Brain pericyte (primary cell): ENCODE measurements around the gene AK4.

ENCODE experiments used
- DNase-seq: peaks from one replicate; pipeline ENCODE4 v3.0.0-alpha.2; 2012; ENCODE audit warnings: low read depth, low spot score

The AK4 gene

DNA sequence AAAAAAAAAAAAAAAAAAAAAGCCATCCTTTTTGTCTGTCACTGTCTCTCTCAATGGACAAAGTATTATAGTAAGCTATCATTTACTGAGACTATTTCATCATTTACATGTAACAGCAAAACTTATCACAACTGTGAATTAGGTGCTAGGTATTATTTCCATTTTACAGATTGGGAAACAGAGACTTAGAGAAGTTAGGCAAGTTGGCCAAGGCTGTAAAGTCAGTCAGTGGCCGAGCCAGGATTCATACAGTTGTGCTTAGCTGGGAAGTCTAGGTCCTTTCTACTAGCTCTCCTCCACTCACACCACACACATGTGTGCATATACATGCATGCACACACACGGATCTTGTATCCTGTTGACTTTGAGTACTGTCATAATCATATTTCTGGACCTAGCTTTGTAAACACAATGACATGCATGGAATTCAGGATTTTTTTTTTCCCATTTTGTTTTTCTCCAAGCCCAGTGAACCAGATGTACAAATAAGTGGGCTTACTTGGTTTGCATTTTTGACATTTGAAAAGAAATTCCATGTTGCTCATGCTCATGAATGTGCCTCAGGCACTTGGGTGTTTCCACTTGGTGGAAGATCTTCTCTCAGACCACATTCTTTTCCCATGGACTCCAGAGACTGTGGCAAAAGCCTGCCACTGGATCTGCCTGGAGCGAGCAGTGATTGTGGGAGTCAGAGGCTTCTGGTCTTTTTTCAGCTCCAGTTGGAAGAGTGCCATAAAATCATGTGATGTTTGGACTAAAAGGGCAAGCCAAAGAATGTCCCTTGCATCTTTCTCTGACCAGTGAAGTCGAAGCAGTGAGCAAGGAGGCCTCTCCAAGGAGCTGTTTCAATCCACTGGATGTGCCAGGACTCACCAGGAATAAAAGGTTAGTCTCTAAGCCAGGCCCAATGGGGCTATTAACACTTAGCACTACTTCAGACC lies 99.7 kb downstream of the AK4 start:
- DNase-seq: no peak

DNA sequence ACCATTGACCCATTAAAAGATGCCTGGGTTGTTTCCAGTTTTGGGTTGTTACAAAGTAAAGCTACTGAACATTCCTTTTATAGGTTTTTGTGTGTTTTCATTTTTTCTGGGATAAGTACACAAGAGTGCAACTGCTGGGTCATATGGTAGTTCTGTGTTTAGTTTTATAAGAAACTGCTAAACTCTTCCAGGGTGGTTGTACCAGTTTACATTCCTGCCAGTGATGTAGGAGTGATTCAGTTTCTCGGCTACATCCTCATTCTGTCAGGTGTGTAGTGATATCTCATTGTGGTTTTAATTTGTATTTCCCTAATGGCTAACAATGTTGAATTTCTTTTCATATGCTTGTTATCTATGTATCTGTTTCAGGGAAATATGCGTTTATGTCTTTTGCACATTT lies 102.8 kb downstream of the AK4 start:
- DNase-seq: no peak

DNA sequence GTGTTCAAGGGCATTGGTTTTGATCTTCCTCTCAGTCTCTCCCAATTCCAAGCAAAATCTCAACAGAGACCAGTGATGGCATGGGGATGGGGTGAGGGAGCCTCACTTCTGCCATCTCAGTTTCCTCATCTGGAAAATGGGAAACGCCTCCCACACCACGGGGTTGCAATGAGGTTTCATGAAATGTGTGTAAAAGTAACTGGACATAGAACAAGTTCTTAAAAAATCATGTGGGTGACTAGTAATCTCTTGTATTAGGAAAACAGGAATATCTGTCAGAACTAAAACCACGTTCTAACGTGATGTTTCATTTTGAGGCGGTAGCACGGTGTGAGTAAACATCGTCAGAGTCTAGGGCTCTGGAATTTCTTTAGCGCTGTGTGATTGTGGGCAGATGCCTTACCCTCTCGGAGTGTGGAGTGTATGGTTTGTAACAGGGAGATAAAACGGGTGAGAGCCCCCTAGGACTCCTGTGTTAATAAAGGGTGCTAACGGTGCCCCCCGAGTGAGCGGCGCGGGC lies 105.9 kb downstream of the AK4 start:
- no peak for DNase-seq

DNA sequence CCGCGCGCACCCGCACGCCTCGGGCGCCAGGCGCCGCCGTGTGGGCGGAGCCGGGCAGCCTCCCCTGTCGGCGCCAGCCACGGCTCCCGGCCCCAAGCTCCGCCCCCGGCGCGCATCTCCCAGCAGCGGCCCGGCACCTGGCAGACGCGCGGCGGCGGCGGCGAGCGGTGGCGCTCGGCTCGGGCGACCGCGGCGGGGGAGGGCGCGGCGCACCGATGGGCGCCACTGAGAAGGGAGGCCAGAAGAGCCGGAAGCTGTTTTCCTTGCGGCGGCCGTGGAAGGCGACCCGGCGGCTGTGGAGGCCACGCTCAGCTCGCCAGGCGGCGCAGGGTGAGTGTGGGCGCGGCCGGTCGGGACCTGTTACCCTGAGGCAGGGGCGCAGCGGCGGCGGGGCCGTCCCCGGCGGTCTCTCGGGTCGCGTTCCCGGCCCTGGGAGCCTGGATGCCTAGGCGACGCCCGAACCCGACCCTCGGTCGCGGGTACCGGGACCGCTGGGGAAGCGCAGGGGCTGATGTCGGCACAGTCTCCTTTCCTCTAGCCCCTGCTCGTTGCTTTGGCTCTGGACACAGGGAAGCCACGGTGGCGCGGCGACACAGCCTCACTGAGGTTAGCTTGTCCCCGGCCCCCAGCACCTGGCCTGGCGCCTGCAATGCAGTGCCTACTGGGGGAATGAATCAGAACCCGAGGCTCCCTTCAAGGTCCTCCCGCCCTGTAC lies 106.5 kb downstream of the AK4 start:
- DNase-seq: no peak

DNA sequence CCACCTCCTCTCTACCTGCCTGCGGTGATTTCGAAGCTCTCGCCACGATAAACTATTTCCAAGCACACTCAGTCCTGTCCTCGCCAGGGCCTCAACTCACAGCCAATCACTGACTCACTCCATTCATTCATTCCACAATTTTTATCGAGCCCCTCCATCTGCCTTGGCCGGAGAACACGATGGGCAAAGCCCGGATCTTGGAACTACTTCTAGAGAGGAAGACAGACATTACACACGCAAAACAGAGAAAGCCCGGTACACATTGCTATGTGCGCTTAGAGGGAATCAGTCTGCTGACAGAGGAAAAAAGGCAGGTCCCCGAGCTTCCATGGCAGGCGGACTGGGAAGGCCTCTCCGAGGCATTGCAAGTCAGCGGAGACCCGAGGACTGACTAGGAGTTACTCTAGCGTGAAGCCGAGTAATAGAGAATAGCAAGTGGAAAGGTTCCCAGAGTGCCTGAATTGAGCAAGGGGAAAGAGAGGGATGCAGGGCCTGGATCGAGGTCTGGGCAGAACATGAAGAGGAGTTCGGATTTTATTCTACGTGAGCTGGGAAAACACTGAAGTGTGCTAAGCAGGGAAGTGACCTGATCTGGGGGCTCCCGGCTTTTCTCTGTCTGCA lies 107.1 kb downstream of the AK4 start:
- DNase-seq: no peak

DNA sequence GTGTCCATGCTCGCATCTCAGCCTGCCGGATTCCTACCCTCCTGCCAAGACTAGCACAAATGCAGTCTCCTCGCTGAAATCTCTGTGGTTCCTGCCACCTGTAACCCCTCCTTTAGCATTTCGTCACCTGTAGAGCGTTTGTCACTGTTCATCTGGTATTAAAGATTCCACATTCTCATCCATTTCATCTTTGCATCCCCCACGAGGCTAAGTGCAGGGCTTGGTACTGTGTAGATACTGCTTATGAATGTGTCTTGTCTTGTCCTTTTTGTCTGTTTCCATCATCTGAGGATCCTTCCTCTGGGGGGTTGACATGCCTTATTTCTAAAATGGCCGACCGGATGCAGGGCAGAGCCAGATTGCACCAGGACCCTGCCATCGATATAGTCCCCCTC lies 107.7 kb downstream of the AK4 start:
- DNase-seq: no peak

DNA sequence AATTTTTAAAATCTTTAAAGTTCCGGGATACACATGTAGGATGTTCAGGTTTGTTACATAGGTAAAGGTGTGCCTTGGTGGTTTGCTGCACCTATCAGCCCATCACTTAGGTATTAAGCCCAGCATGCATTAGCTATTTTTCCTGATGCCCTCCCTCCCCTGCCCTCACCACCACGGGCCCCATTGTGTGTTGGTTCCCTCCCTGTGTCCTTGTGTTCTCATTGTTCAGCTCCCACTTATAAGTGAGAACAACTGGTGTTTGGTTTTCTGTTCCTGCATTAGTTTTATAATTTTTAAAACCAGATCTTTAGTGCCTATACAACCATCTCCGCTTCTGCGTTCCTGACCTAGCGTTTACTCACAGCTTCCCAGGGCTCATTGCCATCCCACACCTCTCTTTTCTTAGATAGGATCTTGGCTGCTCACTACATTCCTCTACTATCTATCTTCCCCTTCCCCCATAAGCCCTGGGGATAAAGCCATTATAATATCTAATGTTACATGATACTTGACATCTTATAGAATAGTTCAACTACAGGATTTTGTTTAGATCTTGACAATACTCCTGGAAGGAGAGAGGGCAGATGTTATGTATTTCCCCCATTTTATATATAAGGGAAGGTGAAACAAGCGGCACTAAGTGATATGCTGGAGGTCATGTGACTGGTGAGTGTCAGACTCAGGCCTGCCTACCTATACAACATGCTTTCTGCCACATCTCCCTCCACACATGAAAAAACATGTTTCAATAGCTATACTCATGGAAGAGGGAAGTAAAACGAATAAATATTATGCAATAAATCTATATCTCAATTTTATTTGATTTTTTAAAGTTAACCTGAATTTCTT lies 109.1 kb downstream of the AK4 start:
- DNase-seq: no peak

DNA sequence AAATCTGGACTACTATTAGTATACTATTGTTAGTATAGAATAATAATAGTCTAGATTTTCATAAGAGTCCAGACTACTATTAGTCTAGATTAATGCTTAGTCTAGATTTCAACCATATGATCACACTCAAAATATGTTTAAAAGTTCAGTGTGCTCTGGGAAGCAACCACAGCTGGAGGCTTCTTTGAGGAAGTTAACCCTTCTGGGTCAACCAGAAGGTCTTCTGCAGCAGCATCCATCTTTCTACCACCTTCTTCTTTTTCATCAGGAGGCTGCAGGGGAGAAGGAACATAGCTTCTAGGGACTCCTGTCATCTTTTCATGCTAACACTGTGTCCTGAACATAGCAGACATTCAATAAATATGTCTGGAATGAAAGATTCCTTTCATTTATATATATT lies 110.1 kb downstream of the AK4 start:
- DNase-seq: no peak

DNA sequence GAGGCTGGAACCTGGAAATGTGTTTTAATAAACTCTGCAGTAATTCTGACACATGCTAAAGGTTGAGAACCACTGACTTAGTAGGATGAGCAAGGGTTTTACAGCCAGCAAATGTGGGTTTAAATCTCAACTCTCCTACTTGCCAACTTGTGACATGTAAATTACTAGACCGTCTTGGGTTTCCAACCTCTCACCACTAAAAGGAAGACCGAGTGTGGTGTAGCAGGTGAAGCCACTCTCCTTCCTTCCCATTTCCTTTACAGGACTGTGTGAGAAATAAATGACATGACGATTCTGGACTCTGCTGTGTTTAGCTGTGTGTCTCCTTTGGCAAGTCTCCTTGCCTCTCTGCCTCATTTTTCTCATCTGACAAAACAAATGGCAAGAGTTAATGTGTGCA lies 111.8 kb downstream of the AK4 start:
- no peak for DNase-seq

DNA sequence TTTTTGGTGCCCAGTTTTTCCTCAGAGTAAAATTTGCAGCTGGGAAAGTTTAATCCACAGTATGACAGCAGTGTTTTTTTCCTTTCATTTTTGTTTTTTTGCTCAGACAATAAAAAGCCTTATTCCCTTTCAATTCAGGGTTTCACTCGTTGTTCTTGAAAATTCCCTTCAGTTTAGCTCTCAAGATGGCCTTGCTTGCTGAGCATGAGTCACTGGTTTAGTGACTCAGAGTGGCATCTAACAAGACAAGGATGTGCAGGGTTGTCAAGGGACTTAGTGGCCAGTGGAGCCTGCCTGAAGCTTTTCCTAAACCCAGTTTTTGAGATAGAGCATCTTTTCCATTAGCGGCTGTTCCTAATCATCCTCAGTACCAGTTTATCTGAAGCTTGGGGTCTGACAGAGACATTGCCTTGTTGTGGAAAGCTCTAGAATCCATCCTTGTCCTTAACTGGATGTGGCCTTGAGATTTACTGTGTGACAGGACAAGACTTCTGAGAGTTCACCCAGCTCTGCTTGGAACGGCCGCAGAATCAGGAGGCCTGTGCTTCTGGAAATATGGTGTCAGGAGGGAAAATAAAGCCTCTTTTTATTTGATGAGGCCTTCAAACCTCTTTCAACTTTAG lies 113.0 kb downstream of the AK4 start:
- no peak for DNase-seq

DNA sequence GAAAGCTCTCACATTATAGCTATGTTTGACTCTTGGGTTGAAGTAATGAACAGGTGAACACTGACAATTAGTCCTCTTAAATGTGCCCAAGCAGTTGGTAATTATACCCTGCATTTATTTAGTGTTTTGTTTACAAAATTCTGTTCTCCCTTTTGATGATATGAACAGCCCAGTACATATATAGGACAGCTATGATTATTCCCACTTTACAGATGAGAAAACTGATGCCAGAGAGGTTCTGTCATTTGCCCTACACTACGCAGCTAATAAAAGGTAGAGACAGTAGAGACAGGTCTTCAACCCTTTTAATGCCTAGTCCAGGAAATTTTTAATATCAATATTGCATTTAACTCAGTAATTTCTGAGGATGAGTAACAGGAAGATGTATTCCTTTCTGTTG lies 115.3 kb downstream of the AK4 start:
- no peak for DNase-seq

DNA sequence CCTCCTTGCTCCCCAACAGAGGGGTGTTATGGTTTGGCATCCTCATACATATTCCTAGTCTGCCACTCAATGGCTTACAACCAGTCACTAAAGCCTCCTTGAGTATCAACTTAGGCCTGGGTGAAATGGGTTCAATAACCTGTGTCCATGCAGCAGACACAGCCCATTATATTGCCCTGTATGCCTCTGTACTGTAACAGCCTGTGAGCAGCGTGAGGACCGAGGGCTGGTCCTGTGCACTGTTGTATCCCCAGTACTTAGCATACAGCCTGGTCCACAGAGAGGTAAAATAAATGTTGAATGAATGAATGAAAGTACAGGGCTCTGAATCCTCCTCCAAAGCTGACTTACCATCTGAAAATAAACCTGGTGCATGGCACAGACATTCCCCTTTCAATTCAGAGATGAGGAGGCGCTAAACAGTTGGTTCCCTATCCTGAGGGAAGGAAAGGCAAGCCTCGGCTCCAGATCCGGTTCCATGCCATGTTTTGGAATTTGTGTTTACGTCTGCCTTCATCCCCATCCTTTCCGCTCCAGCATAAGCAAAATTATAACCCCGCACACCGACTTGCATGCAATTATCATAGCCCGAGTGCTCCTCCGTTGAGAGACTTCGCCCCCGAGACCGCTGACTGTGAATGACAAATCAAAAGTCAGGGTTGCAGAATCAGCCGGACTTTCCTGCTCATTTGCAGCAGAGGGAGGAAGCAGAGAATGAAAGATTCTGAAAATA lies 116.4 kb downstream of the AK4 start:
- peak; percentile 37 for DNase-seq

DNA sequence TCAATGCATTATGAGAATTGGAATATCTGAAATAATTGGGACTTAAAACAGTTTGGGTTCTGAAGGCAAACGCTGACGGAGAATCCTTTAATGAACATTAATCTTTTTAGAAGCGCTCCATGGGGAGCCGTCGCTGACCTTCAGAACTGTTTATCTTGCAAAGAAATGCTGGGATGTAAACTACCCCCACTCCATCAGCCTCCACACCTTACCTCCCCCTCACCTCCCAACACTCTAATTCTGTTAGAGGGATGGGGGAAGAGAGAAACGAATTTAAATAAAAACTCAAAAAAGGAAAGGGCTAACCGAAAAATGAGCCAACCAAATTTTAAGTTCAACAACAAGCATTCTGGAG lies 117.3 kb downstream of the AK4 start:
- no peak for DNase-seq

DNA sequence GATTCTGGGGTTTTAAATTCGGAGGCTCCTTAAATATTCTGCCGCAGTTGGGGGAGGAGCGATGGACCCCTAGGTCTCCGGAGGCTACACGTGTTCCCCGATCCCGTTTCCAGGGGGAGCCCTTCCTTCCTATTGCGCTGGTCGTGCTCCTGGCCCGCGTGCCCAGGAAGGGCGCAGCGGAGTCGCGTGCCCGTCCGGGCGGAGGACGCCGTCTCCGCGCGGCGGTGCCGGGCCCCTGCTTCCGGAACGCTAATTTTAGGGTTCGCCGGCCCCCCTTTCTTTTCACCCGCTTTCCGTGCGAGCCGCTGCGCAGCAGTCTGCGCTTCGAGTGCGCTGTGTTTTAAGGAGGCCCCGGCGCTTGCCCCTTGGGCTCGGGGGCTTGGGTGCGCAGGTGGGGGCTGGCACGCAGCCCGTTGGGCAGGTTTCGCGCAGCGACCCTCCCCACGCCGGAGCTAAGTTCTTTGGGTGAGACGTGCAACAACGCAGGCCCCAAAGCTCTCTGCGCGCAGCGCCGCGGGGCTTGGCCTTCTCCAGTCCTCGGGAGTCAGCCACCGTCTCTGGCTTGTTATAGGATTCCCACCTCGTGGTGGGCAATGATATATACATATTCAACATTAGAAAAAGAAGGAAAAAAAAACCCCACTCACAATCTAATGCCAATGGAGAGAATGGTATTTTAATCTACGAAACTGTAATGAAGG lies 117.8 kb downstream of the AK4 start:
- DNase-seq: no peak

DNA sequence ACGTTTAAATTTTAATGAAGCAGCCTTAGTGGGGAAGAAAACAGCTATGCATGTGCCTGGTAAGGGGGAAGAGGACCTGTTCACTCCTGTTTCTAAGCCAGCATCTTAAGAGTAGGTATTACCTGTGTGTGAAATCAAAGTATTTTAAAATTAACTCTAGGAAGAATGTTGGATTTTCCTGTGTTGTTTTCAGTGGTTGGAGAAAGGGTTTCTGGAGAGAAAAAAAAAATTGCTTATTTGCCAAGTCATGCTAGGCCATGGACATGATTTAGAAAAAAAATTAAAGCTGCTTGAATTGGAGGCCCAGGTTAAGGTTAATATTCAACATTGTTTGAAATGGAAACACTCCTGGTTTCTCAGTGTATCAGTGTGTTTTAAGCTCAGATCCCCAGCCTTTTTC lies 118.5 kb downstream of the AK4 start:
- DNase-seq: no peak

DNA sequence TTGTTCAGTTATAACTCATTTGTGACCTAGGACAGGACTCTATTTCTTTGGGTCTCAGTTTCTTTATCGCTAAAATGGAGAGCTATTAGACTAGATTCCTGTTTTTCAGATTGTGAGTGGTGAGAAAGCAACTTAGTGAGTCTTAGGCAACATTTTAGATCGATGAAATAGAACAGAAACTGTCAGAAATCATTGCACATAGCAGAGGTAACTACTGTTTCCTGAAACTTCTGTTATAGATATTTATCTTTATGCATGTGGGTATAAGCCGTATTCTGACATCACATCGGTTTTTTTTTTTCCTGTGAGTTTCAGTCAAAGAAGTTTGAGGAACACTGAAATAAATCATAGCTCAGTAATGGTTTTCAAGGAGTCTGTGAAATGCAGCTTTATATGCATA lies 119.3 kb downstream of the AK4 start:
- DNase-seq: no peak

DNA sequence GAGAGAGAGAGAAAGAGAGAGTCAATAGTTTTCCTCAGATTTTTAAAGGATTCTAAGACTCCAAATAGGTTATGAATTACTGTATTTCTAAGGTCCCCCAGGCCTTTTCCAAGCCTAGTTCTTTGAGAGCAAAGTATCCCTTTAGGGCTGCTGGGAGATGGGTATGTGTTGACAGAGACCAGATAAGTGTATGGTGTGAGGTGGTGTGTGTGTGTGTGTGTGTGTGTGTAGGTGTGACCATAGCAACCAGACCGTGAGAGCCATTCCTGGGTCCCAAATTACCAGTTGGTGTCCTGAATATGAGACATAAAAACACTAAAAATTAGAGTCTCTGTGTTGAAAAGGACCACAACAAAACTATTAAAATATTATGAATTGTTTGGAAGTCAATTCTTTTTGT lies 119.7 kb downstream of the AK4 start:
- no peak for DNase-seq

DNA sequence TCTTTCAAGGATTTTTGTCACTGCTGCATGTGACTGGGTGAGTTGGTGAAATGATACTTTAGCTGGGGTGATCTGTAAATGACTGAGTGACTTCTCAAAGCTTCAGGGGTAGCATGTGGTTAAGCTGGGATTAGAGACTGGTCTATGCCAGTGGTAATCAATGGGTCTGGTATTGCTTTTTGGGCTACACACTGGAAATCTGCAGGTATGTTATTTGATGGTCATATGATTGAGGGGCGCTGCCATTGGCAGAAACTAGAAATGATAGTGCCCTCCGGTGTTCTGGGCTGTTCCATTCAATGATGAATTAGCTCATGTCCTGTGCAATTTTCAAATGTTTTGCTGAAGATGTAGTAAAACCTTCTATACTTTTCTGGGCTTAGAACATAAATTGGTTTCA lies 121.6 kb downstream of the AK4 start:
- no peak for DNase-seq

DNA sequence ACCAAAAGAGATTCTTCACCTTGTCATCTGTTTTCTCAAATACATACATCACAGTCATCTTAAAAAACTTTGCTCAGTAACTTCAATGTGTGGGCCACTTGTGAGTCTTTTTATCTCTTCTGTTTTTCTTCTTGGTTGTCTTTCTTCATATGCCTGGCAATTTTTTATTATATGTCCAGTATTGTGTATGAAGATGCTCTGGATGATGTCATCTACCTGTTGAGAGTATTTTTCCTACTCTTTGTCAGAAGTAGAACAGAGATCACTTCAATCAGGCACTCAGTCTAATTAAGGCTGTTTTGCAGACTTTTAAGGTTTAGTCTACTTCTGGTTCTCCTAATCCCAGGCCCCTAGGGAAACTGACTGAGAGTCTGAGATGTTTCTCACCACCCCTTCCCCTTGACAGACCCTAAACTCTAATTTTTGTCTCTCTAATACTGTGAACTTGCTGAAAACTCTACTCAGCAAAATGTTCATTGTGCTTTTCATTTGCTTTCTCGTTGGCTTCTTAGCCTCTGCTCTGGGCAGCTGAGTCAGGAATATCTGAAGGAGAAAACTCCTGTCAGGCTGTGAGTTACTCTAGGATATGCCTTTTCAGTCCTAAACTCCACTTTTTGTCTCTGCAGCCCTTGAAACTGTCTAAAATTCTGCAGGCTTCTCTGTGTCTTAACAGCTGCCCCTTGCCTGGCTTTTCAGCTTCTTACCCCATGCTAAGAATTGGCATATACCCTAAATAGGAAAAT lies 128.4 kb downstream of the AK4 start:
- no peak for DNase-seq
